Gastroesophageal sphincter (tissue), 3 donors: ENCODE measurements around the gene FOXF1.
A peak's percentile ranks its signal among the peaks of the same experiment; 100 is the strongest.

Source experiments
- CTCF ChIP-seq, 4 experiments: fragments of 200-600 bp in 2 of 4; fragments of 450-650 bp in 2 of 4; sonication (generic) in 1 of 4; IDR thresholded peaks; one replicate each; pipeline ENCODE4 v1.5.1; 2017 to 2019; ENCODE audit warnings: antibody characterized with exemption in 4 of 4, mild to moderate bottlenecking in 2 of 4, moderate library complexity in 2 of 4
- EP300 ChIP-seq: sonication (generic); formaldehyde crosslinking; IDR thresholded peaks from one replicate; pipeline ENCODE4 v1.6.1; 2017; ENCODE audit warnings: antibody characterized with exemption, mild to moderate bottlenecking
- POLR2A ChIP-seq, 2 donors: fragments of 450-650 bp; IDR thresholded peaks; one replicate each; pipeline ENCODE4 v1.6.1; 2017; ENCODE audit warnings: antibody characterized with exemption in 2 of 2, mild to moderate bottlenecking in 2 of 2, moderate library complexity in 1 of 2
- POLR2AphosphoS5 ChIP-seq: sonication (generic); formaldehyde crosslinking; IDR thresholded peaks from one replicate; pipeline ENCODE4 v1.6.1; 2017; ENCODE audit warnings: antibody characterized with exemption

- TF ChIP-seq CTCF (IDR thresholded peaks at IDR 0.05): no peak
- TF ChIP-seq POLR2A (IDR thresholded peaks at IDR 0.05): peak in 1 of 2 donors; percentile 23
- TF ChIP-seq EP300: no peak
- no peak for TF ChIP-seq POLR2AphosphoS5
These were observed 6.3 kb downstream of the FOXF1 start for GRCh38 chr16:86516623-86517003.
